ENCODE data around the gene METAP1.

DNA sequence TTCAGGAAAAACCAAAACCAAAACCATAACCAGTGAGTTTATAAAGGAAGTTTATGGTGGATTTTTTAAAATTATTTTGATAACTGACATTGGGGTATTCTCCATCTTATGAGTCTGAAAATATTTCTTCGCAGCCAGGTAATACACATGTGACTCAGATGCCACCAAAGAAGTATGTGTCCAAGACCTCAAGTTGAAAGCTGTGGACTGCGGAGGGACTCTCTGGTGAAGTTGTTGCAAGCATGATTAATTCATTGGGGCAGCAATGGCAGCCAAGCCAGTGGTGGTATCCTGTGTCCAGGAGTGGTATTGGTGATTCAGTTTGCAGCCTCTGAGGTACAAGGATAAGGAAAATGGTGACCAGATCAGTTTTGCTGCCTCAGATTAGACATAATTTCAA, 107.1 kb downstream of the METAP1 start:
- TF ChIP-seq, protein P1, sequence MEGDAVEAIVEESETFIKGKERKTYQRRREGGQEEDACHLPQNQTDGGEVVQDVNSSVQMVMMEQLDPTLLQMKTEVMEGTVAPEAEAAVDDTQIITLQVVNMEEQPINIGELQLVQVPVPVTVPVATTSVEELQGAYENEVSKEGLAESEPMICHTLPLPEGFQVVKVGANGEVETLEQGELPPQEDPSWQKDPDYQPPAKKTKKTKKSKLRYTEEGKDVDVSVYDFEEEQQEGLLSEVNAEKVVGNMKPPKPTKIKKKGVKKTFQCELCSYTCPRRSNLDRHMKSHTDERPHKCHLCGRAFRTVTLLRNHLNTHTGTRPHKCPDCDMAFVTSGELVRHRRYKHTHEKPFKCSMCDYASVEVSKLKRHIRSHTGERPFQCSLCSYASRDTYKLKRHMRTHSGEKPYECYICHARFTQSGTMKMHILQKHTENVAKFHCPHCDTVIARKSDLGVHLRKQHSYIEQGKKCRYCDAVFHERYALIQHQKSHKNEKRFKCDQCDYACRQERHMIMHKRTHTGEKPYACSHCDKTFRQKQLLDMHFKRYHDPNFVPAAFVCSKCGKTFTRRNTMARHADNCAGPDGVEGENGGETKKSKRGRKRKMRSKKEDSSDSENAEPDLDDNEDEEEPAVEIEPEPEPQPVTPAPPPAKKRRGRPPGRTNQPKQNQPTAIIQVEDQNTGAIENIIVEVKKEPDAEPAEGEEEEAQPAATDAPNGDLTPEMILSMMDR (conservative IDR thresholded peaks at IDR 0.05; ENCODE audit: low read depth in 2 of 2) = no peak
- TF ChIP-seq EZH2phosphoT487 (IDR thresholded peaks at IDR 0.05; ENCODE audit: unreplicated experiment) (no peak), CREB1 (CRISPR knock-in tag; IDR thresholded peaks at IDR 0.05; ENCODE audit: low read depth) (no peak), EZH2 (IDR thresholded peaks at IDR 0.05; ENCODE audit: low read depth, unreplicated experiment) (no peak)
- TF ChIP-seq, protein P2, sequence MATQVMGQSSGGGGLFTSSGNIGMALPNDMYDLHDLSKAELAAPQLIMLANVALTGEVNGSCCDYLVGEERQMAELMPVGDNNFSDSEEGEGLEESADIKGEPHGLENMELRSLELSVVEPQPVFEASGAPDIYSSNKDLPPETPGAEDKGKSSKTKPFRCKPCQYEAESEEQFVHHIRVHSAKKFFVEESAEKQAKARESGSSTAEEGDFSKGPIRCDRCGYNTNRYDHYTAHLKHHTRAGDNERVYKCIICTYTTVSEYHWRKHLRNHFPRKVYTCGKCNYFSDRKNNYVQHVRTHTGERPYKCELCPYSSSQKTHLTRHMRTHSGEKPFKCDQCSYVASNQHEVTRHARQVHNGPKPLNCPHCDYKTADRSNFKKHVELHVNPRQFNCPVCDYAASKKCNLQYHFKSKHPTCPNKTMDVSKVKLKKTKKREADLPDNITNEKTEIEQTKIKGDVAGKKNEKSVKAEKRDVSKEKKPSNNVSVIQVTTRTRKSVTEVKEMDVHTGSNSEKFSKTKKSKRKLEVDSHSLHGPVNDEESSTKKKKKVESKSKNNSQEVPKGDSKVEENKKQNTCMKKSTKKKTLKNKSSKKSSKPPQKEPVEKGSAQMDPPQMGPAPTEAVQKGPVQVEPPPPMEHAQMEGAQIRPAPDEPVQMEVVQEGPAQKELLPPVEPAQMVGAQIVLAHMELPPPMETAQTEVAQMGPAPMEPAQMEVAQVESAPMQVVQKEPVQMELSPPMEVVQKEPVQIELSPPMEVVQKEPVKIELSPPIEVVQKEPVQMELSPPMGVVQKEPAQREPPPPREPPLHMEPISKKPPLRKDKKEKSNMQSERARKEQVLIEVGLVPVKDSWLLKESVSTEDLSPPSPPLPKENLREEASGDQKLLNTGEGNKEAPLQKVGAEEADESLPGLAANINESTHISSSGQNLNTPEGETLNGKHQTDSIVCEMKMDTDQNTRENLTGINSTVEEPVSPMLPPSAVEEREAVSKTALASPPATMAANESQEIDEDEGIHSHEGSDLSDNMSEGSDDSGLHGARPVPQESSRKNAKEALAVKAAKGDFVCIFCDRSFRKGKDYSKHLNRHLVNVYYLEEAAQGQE (IDR thresholded peaks at IDR 0.05; ENCODE audit: unreplicated experiment) = no peak

All from GM23338 (cell line).